ENCODE data around the gene FAM25A.

The FAM25A gene

DNA sequence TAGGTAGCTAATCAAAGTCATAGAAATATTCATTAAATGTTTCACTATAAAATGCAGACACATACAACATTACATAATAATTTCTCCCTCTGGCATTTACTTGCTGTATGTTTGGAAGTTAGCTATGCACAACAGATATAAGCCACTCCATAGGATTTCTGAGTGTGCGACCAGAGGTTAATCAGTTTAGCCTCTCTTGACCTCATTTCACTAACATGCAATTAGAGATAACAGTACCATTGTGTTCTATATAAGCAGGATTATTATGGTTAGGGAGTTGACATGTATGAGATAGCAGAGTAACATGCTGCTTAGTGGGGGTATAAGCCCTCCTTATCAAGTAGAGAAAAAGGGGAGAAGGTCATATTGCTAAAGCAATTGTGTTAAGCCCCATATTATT, 48.2 kb downstream of the FAM25A start:
- Mint-ChIP-seq H3K27ac (no peak overlapping the region), H3K4me1 (ENCODE audit: low read depth) (no peaks in the 10 kb centered on the region), H3K9me3 (ENCODE audit: low read depth) (no peaks in the 10 kb centered on the region)

DNA sequence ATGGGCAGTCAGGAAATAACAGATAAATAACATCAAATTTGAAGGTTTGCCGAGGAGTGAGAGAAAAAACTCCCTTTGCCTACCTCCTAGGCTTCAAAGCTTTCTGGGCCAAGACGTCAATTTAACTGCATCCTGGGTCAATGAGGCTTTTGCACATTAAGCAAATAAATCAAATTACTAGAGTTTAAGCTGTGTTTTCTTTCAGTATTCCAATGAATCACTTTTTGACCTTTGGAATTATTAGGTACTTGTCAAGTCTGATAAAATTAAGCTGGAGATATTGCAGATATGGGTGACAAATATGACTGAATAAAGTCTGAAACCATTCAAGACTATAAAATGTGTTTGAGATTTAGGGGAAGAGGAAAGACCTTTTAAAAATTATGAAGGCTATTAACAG, 52.4 kb downstream of the FAM25A start:
- Mint-ChIP-seq H3K9me3 (ENCODE audit: low read depth) (no peaks in the 10 kb centered on the region), H3K36me3 (peaks cover 12% of the 10 kb centered on the region), H3K4me1 (ENCODE audit: low read depth) (peaks cover 7% of the 10 kb centered on the region), H3K27me3 (no peaks in the 10 kb centered on the region), H3K4me3 (no peak overlapping the region), H3K27ac (no peak overlapping the region)

More for the DNA sequence above, 48.2 kb downstream of the FAM25A start:
- H3K27me3 Mint-ChIP-seq = no peaks in the 10 kb centered on the region
- no peak overlapping the region for H3K4me3 Mint-ChIP-seq
- peaks cover 17% of the 10 kb centered on the region for H3K36me3 Mint-ChIP-seq

Measured in activated naive CD8-positive, alpha-beta T cell (primary cell).